ENCODE results near the gene SPAG8.
A peak's percentile ranks its signal among the peaks of the same experiment; 100 is the strongest.

The SPAG8 gene

GRCh38 chr9:35847792-35848572, 35.9 kb upstream of the SPAG8 start:
- Histone ChIP-seq H3K9me3 (ENCODE audit: insufficient read depth, low read depth, low read length) (no peaks in the 10 kb centered on the region), H3K36me3 (ENCODE audit: insufficient read depth, low read depth, low read length) (no peaks in the 10 kb centered on the region), H3K9ac (ENCODE audit: low read depth, low read length) (no peak overlapping the region), H3K27me3 (ENCODE audit: insufficient read depth, low read length) (peaks cover 26% of the 10 kb centered on the region), H3K4me1 (ENCODE audit: insufficient read depth, low read length) (peaks cover 18% of the 10 kb centered on the region), H3K27ac (ENCODE audit: low read length) (no peak overlapping the region), H3K4me3 (ENCODE audit: low read length) (no peak overlapping the region)

- Histone ChIP-seq H3K9me3 (ENCODE audit: insufficient read depth, low read depth, low read length) (no peaks in the 10 kb centered on the region), H3K27ac (ENCODE audit: low read length) (no peak overlapping the region), H3K4me3 (ENCODE audit: low read length) (peak overlapping the region; percentile 76), H3K27me3 (ENCODE audit: insufficient read depth, low read length) (peaks cover 26% of the 10 kb centered on the region), H3K36me3 (ENCODE audit: insufficient read depth, low read depth, low read length) (no peaks in the 10 kb centered on the region), H3K9ac (ENCODE audit: low read depth, low read length) (peak overlapping the region; percentile 47; the same call in 1 of the 2 replicates), H3K4me1 (ENCODE audit: insufficient read depth, low read length) (peaks cover 18% of the 10 kb centered on the region)
Measured at GRCh38 chr9:35845824-35846771, 34.0 kb upstream of the SPAG8 start.

- Histone ChIP-seq H3K9me3 (ENCODE audit: insufficient read depth, low read depth, low read length) (no peaks in the 10 kb centered on the region), H3K9ac (ENCODE audit: low read depth, low read length) (peak overlapping the region; percentile 47; the same call in 1 of the 2 replicates), H3K4me3 (ENCODE audit: low read length) (peak overlapping the region; percentile 76; the same call in 1 of the 2 replicates), H3K4me1 (ENCODE audit: insufficient read depth, low read length) (peaks cover 18% of the 10 kb centered on the region), H3K27ac (ENCODE audit: low read length) (no peak overlapping the region), H3K27me3 (ENCODE audit: insufficient read depth, low read length) (peaks cover 26% of the 10 kb centered on the region), H3K36me3 (ENCODE audit: insufficient read depth, low read depth, low read length) (no peaks in the 10 kb centered on the region)
Measured at GRCh38 chr9:35844628-35845270, 32.7 kb upstream of the SPAG8 start.

- H3K27ac ChIP-seq (ENCODE audit: low read length), result no peak overlapping the region
- H3K4me1 ChIP-seq (ENCODE audit: insufficient read depth, low read length), result peaks cover 18% of the 10 kb centered on the region
- no peaks in the 10 kb centered on the region for H3K36me3 ChIP-seq (ENCODE audit: insufficient read depth, low read depth, low read length)
- no peak overlapping the region for H3K4me3 ChIP-seq (ENCODE audit: low read length)
- H3K9me3 ChIP-seq (ENCODE audit: insufficient read depth, low read depth, low read length), result no peaks in the 10 kb centered on the region
- no peak overlapping the region for H3K9ac ChIP-seq (ENCODE audit: low read depth, low read length)
- H3K27me3 ChIP-seq (ENCODE audit: insufficient read depth, low read length), result peaks cover 26% of the 10 kb centered on the region
Measured at GRCh38 chr9:35842795-35843194, 30.7 kb upstream of the SPAG8 start.

- peaks cover 18% of the 10 kb centered on the region for H3K4me1 ChIP-seq (ENCODE audit: insufficient read depth, low read length)
- no peak overlapping the region for H3K27ac ChIP-seq (ENCODE audit: low read length)
- H3K27me3 ChIP-seq (ENCODE audit: insufficient read depth, low read length), result peaks cover 21% of the 10 kb centered on the region
- H3K9ac ChIP-seq (ENCODE audit: low read depth, low read length), result no peak overlapping the region
- H3K9me3 ChIP-seq (ENCODE audit: insufficient read depth, low read depth, low read length), result no peaks in the 10 kb centered on the region
- no peaks in the 10 kb centered on the region for H3K36me3 ChIP-seq (ENCODE audit: insufficient read depth, low read depth, low read length)
- H3K4me3 ChIP-seq (ENCODE audit: low read length), result no peak overlapping the region
Measured at GRCh38 chr9:35842020-35842745, 30.1 kb upstream of the SPAG8 start.

- Histone ChIP-seq H3K4me1 (ENCODE audit: insufficient read depth, low read length) (peaks cover 18% of the 10 kb centered on the region), H3K36me3 (ENCODE audit: insufficient read depth, low read depth, low read length) (no peaks in the 10 kb centered on the region), H3K27me3 (ENCODE audit: insufficient read depth, low read length) (peaks cover 15% of the 10 kb centered on the region), H3K27ac (ENCODE audit: low read length) (no peak overlapping the region), H3K9ac (ENCODE audit: low read depth, low read length) (no peak overlapping the region), H3K4me3 (ENCODE audit: low read length) (no peak overlapping the region), H3K9me3 (ENCODE audit: insufficient read depth, low read depth, low read length) (no peaks in the 10 kb centered on the region)
Measured at GRCh38 chr9:35841645-35841900, 29.5 kb upstream of the SPAG8 start.

GRCh38 chr9:35840881-35841644, 29.0 kb upstream of the SPAG8 start:
- Histone ChIP-seq H3K9me3 (ENCODE audit: insufficient read depth, low read depth, low read length) (no peaks in the 10 kb centered on the region), H3K36me3 (ENCODE audit: insufficient read depth, low read depth, low read length) (no peaks in the 10 kb centered on the region), H3K27me3 (ENCODE audit: insufficient read depth, low read length) (peaks cover 10% of the 10 kb centered on the region; the same call in 1 of the 2 replicates), H3K4me3 (ENCODE audit: low read length) (no peak overlapping the region), H3K4me1 (ENCODE audit: insufficient read depth, low read length) (peaks cover 18% of the 10 kb centered on the region), H3K9ac (ENCODE audit: low read depth, low read length) (no peak overlapping the region), H3K27ac (ENCODE audit: low read length) (no peak overlapping the region)

GRCh38 chr9:35839926-35840325, 27.9 kb upstream of the SPAG8 start:
- Histone ChIP-seq H3K27ac (ENCODE audit: low read length) (no peak overlapping the region), H3K4me1 (ENCODE audit: insufficient read depth, low read length) (peaks cover 10% of the 10 kb centered on the region), H3K27me3 (ENCODE audit: insufficient read depth, low read length) (no peaks in the 10 kb centered on the region; the same call in 1 of the 2 replicates), H3K4me3 (ENCODE audit: low read length) (no peak overlapping the region), H3K9me3 (ENCODE audit: insufficient read depth, low read depth, low read length) (no peaks in the 10 kb centered on the region), H3K36me3 (ENCODE audit: insufficient read depth, low read depth, low read length) (no peaks in the 10 kb centered on the region), H3K9ac (ENCODE audit: low read depth, low read length) (no peak overlapping the region)

- Histone ChIP-seq H3K4me3 (ENCODE audit: low read length) (no peak overlapping the region), H3K4me1 (ENCODE audit: insufficient read depth, low read length) (no peaks in the 10 kb centered on the region), H3K9ac (ENCODE audit: low read depth, low read length) (no peak overlapping the region), H3K27ac (ENCODE audit: low read length) (no peak overlapping the region), H3K9me3 (ENCODE audit: insufficient read depth, low read depth, low read length) (no peaks in the 10 kb centered on the region), H3K36me3 (ENCODE audit: insufficient read depth, low read depth, low read length) (no peaks in the 10 kb centered on the region), H3K27me3 (ENCODE audit: insufficient read depth, low read length) (no peaks in the 10 kb centered on the region)
Measured at GRCh38 chr9:35836595-35836994, 24.5 kb upstream of the SPAG8 start.

- no peak overlapping the region for H3K4me3 ChIP-seq (ENCODE audit: low read length)
- H3K9ac ChIP-seq (ENCODE audit: low read depth, low read length), result no peak overlapping the region
- no peak overlapping the region for H3K27ac ChIP-seq (ENCODE audit: low read length)
- H3K27me3 ChIP-seq (ENCODE audit: insufficient read depth, low read length), result no peaks in the 10 kb centered on the region
- H3K36me3 ChIP-seq (ENCODE audit: insufficient read depth, low read depth, low read length), result no peaks in the 10 kb centered on the region
- no peaks in the 10 kb centered on the region for H3K4me1 ChIP-seq (ENCODE audit: insufficient read depth, low read length)
- H3K9me3 ChIP-seq (ENCODE audit: insufficient read depth, low read depth, low read length), result no peaks in the 10 kb centered on the region
Measured at GRCh38 chr9:35835766-35836165, 23.7 kb upstream of the SPAG8 start.
